ENCODE data around the gene DESI2.

The DESI2 gene

GRCh38 chr1:244652623-244653438 lies at the start of gene DESI2:
Gene DESI2, plus strand, starts transcription at chr1:244653126. Its CDS starts 188 bp downstream, at chr1:244653314.
- DNase-seq: peak; percentile 85 to 92

- peak in 1 of 2 experiments; percentile 13 for DNase-seq
These were observed 49.4 kb upstream of the DESI2 start for GRCh38 chr1:244603498-244603897.

GRCh38 chr1:244605835-244606370 lies 47.0 kb upstream of the DESI2 start:
- DNase-seq: no peak

- DNase-seq: no peak
These were observed 38.7 kb upstream of the DESI2 start for GRCh38 chr1:244614113-244614836.

GRCh38 chr1:244614879-244615278 lies 38.0 kb upstream of the DESI2 start:
- no peak for DNase-seq

GRCh38 chr1:244615301-244615700 lies 37.6 kb upstream of the DESI2 start:
- no peak for DNase-seq

- no peak for DNase-seq
These were observed 26.2 kb upstream of the DESI2 start for GRCh38 chr1:244626709-244627108.

GRCh38 chr1:244628789-244629188 lies 24.1 kb upstream of the DESI2 start:
- no peak for DNase-seq

- DNase-seq: no peak
These were observed 19.8 kb upstream of the DESI2 start for GRCh38 chr1:244633140-244633539.

- no peak for DNase-seq
These were observed 18.4 kb upstream of the DESI2 start for GRCh38 chr1:244634546-244634945.

GRCh38 chr1:244636488-244637259 lies 16.3 kb upstream of the DESI2 start:
- DNase-seq: no peak

GRCh38 chr1:244639561-244639960 lies 13.4 kb upstream of the DESI2 start:
- no peak for DNase-seq

- no peak for DNase-seq
These were observed 12.0 kb upstream of the DESI2 start for GRCh38 chr1:244640917-244641316.

GRCh38 chr1:244642526-244642925 lies 10.4 kb upstream of the DESI2 start:
- no peak for DNase-seq

- no peak for DNase-seq
These were observed 9.9 kb upstream of the DESI2 start for GRCh38 chr1:244642988-244643387.

GRCh38 chr1:244645414-244645813 lies 7.5 kb upstream of the DESI2 start:
- no peak for DNase-seq

GRCh38 chr1:244645890-244646289 lies 7.0 kb upstream of the DESI2 start:
- DNase-seq: no peak

- DNase-seq: no peak
These were observed 5.1 kb upstream of the DESI2 start for GRCh38 chr1:244647819-244648218.

- no peak for DNase-seq
These were observed 837 bp upstream of the DESI2 start for GRCh38 chr1:244651956-244652622.

- no peak for DNase-seq
These were observed 647 bp downstream of the DESI2 start for GRCh38 chr1:244653439-244654107.

GRCh38 chr1:244654108-244655038 lies 1.4 kb downstream of the DESI2 start:
- no peak for DNase-seq

Measured in SW 1271 (cell line).